DOHH2 (cell line): ENCODE measurements around the gene LGALS1.

Experiments used
- H3F3A ChIP-seq: fragments of 200-600 bp; sonication (generic), shearing (Covaris generic); 2 replicates; pipeline ENCODE4 v1.6.0; 2016; ENCODE audit warnings: antibody characterized with exemption, mild to moderate bottlenecking; ENCODE audit not compliant: control insufficient read depth, insufficient read depth
- H3K27ac ChIP-seq: fragments of 200-600 bp; sonication (generic); 2 replicates; pipeline ENCODE4 v1.5.1; 2014; ENCODE audit warnings: low read depth, mild to moderate bottlenecking, low read length, moderate library complexity
- H3K27me3 ChIP-seq: fragments of 200-600 bp; sonication (generic); 2 replicates; pipeline ENCODE4 v1.6.1; 2014; ENCODE audit warnings: mild to moderate bottlenecking, low read length, mixed read lengths; ENCODE audit not compliant: control insufficient read depth
- H3K36me3 ChIP-seq: fragments of 200-600 bp; sonication (generic); 2 replicates; pipeline ENCODE4 v1.6.1; 2014; ENCODE audit warnings: mild to moderate bottlenecking, low read length, moderate library complexity, mixed read lengths; ENCODE audit not compliant: control insufficient read depth
- H3K4me1 ChIP-seq: fragments of 200-600 bp; sonication (generic); 2 replicates; pipeline ENCODE4 v1.6.1; 2014; ENCODE audit warnings: mild to moderate bottlenecking, low read length, mixed read lengths; ENCODE audit not compliant: control insufficient read depth
- H3K4me2 ChIP-seq: fragments of 200-600 bp; sonication (generic); 2 replicates; pipeline ENCODE4 v1.6.0; 2014; ENCODE audit warnings: mild to moderate bottlenecking, low read length, moderate library complexity
- H3K4me3 ChIP-seq: fragments of 200-600 bp; sonication (generic); 2 replicates; pipeline ENCODE4 v1.5.1; 2014; ENCODE audit warnings: mild to moderate bottlenecking, low read length, mixed read lengths
- H3K79me2 ChIP-seq: fragments of 200-600 bp; sonication (generic); 2 replicates; pipeline ENCODE4 v1.6.1; 2014; ENCODE audit warnings: mild to moderate bottlenecking, low read length, mixed read lengths; ENCODE audit not compliant: control insufficient read depth
- H3K9me2 ChIP-seq: fragments of 200-600 bp; sonication (generic); replicated peaks from 2 replicates; pipeline ENCODE4 v1.6.1; 2014; ENCODE audit warnings: mild to moderate bottlenecking, low read length, mixed read lengths; ENCODE audit not compliant: control insufficient read depth
- H3K9me3 ChIP-seq: fragments of 200-600 bp; sonication (generic); 2 replicates; pipeline ENCODE4 v1.6.1; 2014; ENCODE audit warnings: antibody characterized with exemption, low read length, mixed read lengths; ENCODE audit not compliant: control insufficient read depth, insufficient read depth
- H4K20me1 ChIP-seq: fragments of 200-600 bp; sonication (generic); 2 replicates; pipeline ENCODE4 v1.6.0; 2014; ENCODE audit warnings: low read depth, mild to moderate bottlenecking, antibody characterized with exemption, low read length, moderate library complexity; ENCODE audit not compliant: control insufficient read depth, insufficient read depth
- EZH2phosphoT487 ChIP-seq: fragments of 200-600 bp; sonication (generic); IDR thresholded peaks from 2 replicates; pipeline ENCODE4 v1.6.1; 2017; ENCODE audit warnings: borderline replicate concordance, mild to moderate bottlenecking, antibody characterized with exemption, low read length, moderate library complexity, mixed read lengths
- TF ChIP-seq, protein P1 (sequence below): fragments of 200-600 bp; sonication (generic); IDR thresholded peaks from one replicate; pipeline ENCODE4 v1.5.1; 2014; ENCODE audit warnings: antibody characterized with exemption, mild to moderate bottlenecking, low read depth, low read length; ENCODE audit not compliant: poor library complexity, severe bottlenecking

LGALS1 gene

DNA sequence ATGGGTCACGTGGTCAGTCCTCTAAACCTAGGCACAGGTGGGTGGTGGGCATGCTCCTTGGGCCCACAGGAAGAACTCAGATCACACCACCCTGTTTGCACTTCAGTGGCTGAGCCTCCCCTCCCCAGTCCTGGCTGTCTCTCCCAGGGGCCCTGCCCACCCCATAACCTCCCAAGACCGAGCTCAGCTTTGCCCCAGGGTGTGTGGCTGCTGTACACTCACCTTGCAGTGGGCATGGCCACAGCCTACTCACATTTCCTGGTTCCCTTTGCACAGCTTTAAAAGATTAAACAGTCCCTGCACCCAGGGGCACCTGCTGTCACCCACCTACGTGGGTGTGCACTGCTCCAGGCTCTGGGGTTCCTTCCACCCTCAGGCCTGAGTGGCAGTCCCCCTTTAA is 35.2 kb downstream of the LGALS1 start:
- no peak overlapping the region for H3K4me2 ChIP-seq
- H4K20me1 ChIP-seq = no peaks in the 10 kb centered on the region
- H3K27ac ChIP-seq = no peak overlapping the region
- H3K9me3 ChIP-seq = no peaks in the 10 kb centered on the region
- H3K36me3 ChIP-seq = no peaks in the 10 kb centered on the region
- no peak overlapping the region for H3K4me3 ChIP-seq
- H3K27me3 ChIP-seq = no peaks in the 10 kb centered on the region
- H3K9me2 ChIP-seq = no peaks in the 10 kb centered on the region
- no peaks in the 10 kb centered on the region for H3F3A ChIP-seq
- TF ChIP-seq EZH2phosphoT487 = no peak
- TF ChIP-seq, protein P1, sequence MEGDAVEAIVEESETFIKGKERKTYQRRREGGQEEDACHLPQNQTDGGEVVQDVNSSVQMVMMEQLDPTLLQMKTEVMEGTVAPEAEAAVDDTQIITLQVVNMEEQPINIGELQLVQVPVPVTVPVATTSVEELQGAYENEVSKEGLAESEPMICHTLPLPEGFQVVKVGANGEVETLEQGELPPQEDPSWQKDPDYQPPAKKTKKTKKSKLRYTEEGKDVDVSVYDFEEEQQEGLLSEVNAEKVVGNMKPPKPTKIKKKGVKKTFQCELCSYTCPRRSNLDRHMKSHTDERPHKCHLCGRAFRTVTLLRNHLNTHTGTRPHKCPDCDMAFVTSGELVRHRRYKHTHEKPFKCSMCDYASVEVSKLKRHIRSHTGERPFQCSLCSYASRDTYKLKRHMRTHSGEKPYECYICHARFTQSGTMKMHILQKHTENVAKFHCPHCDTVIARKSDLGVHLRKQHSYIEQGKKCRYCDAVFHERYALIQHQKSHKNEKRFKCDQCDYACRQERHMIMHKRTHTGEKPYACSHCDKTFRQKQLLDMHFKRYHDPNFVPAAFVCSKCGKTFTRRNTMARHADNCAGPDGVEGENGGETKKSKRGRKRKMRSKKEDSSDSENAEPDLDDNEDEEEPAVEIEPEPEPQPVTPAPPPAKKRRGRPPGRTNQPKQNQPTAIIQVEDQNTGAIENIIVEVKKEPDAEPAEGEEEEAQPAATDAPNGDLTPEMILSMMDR = no peak
- peaks cover 10% of the 10 kb centered on the region for H3K4me1 ChIP-seq
- H3K79me2 ChIP-seq = no peaks in the 10 kb centered on the region

DNA sequence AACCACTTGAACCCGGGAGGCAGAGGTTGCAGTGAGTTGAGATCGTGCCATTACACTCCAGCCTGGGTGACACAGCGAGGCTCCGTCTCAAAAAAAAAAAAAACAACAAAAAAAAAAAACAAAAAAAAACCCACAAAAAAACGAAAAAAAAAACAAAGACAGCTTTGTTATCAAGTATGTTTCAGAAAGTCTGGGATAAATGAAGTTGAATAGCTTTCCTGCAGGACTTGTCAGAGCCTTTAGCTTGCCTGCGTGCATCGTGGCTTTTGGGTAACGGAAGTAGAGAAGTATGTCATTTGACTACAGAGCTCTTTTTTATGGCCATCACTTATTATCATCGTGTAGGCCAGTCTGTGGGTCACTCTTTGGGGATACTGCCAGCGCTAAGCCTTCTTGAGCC is 36.1 kb downstream of the LGALS1 start:
- Histone ChIP-seq H3K4me2 (no peak overlapping the region), H3K9me2 (no peaks in the 10 kb centered on the region), H3K4me1 (peaks cover 10% of the 10 kb centered on the region)

DNA sequence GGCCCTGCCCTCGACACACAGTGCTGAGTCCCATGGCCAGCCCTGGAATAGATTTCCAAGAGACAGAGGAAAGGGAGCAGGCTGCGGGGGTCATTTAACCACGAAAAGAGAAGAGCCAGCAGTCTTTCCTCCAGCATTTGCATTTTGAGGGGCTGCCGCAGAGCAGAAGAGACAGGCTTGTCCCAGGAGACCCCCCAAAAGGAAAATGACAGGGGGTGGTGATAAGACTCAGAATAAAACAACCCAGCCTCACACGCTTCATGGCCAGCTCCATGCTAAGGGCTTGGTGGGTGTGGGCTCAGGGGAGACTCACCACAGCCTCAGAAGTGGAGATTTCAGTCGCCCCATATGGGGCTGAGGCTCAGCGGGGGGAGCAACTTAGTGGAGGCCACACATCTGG is 38.3 kb downstream of the LGALS1 start:
- Histone ChIP-seq H3K79me2 (no peaks in the 10 kb centered on the region), H3K27me3 (no peaks in the 10 kb centered on the region), H3K9me2 (no peaks in the 10 kb centered on the region), H3K4me2 (peak overlapping the region; percentile 9; the same call in 1 of the 2 replicates), H4K20me1 (no peaks in the 10 kb centered on the region), H3K4me3 (no peak overlapping the region), H3K4me1 (peaks cover 10% of the 10 kb centered on the region), H3K27ac (no peak overlapping the region), H3F3A (no peaks in the 10 kb centered on the region), H3K36me3 (no peaks in the 10 kb centered on the region), H3K9me3 (no peaks in the 10 kb centered on the region)
- no peak for TF ChIP-seq EZH2phosphoT487
- TF ChIP-seq, protein P1 = no peak

More for the DNA sequence above, 36.1 kb downstream of the LGALS1 start:
- Histone ChIP-seq H3K27ac (no peak overlapping the region), H3K36me3 (no peaks in the 10 kb centered on the region), H3K4me3 (no peak overlapping the region), H3F3A (no peaks in the 10 kb centered on the region), H3K79me2 (no peaks in the 10 kb centered on the region), H4K20me1 (no peaks in the 10 kb centered on the region), H3K27me3 (no peaks in the 10 kb centered on the region), H3K9me3 (no peaks in the 10 kb centered on the region)
- TF ChIP-seq EZH2phosphoT487 = no peak
- TF ChIP-seq, protein P1 = no peak
